DND-41 (cell line): Measurements from ENCODE around the gene TBC1D1.

Experiments
- CTCF ChIP-seq: IDR thresholded peaks from 2 replicates; pipeline ENCODE4 v1.5.1; 2012; ENCODE audit warnings: borderline replicate concordance, low read length, moderate library complexity, mild to moderate bottlenecking; ENCODE audit not compliant: poor library complexity, severe bottlenecking; ENCODE audit errors: extremely low read depth
- EZH2 ChIP-seq: IDR thresholded peaks from 3 replicates; pipeline ENCODE4 v1.6.1; 2012; ENCODE audit warnings: borderline replicate concordance, low read depth, mild to moderate bottlenecking, moderate library complexity, low read length, inconsistent platforms; ENCODE audit not compliant: severe bottlenecking

- no peak for TF ChIP-seq CTCF
- no peak for TF ChIP-seq EZH2
Measured at GRCh38 chr4:38092701-38093100, 201.8 kb downstream of the TBC1D1 start.
